K562 (cell line): ENCODE results near the gene NFATC1. TPM values are rescaled to one million over a fixed set of nuclear protein-coding genes. Genes with fewer than 3 reads are reported as not detected.

Experiments
- ETV5 ChIP-seq: sonication (generic); formaldehyde crosslinking; IDR thresholded peaks from 2 replicates; pipeline ENCODE4 v1.4.0; 2020; ENCODE audit warnings: low read depth, mild to moderate bottlenecking, missing genetic modification reagents
- FOS ChIP-seq: IDR thresholded peaks from 3 replicates; pipeline ENCODE4 v1.6.1; 2011; ENCODE audit not compliant: insufficient read length; ENCODE audit errors: extremely low read depth
- GTF2F1 ChIP-seq: IDR thresholded peaks from 2 replicates; pipeline ENCODE4 v1.6.1; 2011; ENCODE audit warnings: low read depth, low read length, improper control_type of control experiment
- MCM5 ChIP-seq: fragments of 450-650 bp; IDR thresholded peaks from 2 replicates; pipeline ENCODE4 v1.6.1; 2016; ENCODE audit warnings: low read depth
- MGA ChIP-seq: fragments of 450-650 bp; IDR thresholded peaks from 2 replicates; pipeline ENCODE4 v1.6.1; 2016; ENCODE audit warnings: mild to moderate bottlenecking, moderate library complexity
- MTA3 ChIP-seq: fragments of 450-650 bp; formaldehyde crosslinking; IDR thresholded peaks from 2 replicates; pipeline ENCODE4 v1.6.1; 2017; ENCODE audit warnings: mild to moderate bottlenecking, borderline replicate concordance
- PRPF4 ChIP-seq: fragments of 200-400 bp; formaldehyde crosslinking; IDR thresholded peaks from one replicate; pipeline ENCODE4 v1.6.1; 2017; ENCODE audit warnings: low read length, low read depth, mild to moderate bottlenecking; ENCODE audit not compliant: insufficient read depth, poor library complexity, severe bottlenecking
- RAD51 ChIP-seq: fragments of 450-650 bp; IDR thresholded peaks from 2 replicates; pipeline ENCODE4 v1.7.1; 2016; ENCODE audit warnings: low read depth, mild to moderate bottlenecking, borderline replicate concordance
- SIRT6 ChIP-seq: IDR thresholded peaks from one replicate; pipeline ENCODE4 v1.6.1; 2012; ENCODE audit warnings: low read depth, mild to moderate bottlenecking, control low read depth, inconsistent platforms, low read length, moderate library complexity
- TAF1 ChIP-seq: IDR thresholded peaks from 2 replicates; pipeline ENCODE4 v1.6.1; 2011; ENCODE audit warnings: mild to moderate bottlenecking, low read length, moderate library complexity; ENCODE audit not compliant: insufficient read depth, control insufficient read depth, severe bottlenecking; ENCODE audit errors: extremely low read depth
- THRA ChIP-seq: fragments of 450-650 bp; IDR thresholded peaks from 2 replicates; pipeline ENCODE4 v1.6.1; 2017; ENCODE audit warnings: mild to moderate bottlenecking, moderate library complexity
- ZBTB2 ChIP-seq: fragments of 450-650 bp; IDR thresholded peaks from 2 replicates; pipeline ENCODE4 v1.6.1; 2016; ENCODE audit warnings: antibody characterized with exemption
- ZNF146 ChIP-seq: IDR thresholded peaks from one replicate; pipeline ENCODE4 v1.6.1; 2018; ENCODE audit warnings: missing compliant biosample characterization; ENCODE audit not compliant: unreplicated experiment
- polyA plus RNA-seq, 8 experiments: library from polyadenylated mRNA; depleted of rRNA in 4 of 8; stranded (reverse) in 5 of 8; unstranded in 3 of 8; fragments of >200 nt; fragmentation: Nextera tagmentation in 2 of 8; fragmentation: Illumina TruSeq in 1 of 8; extraction: Ambion mirVana in 2 of 8; extraction: Trizol in 1 of 8; gene quantifications; 2 replicates each; pipeline versions ENCODE4 v1.2.1 to v1.2.3, GENCODE V29; 2011 to 2014; ENCODE audit warnings: inconsistent platforms in 1 of 8, missing spikeins in 1 of 8
- total RNA-seq, 7 experiments: library from RNA; depleted of rRNA in 6 of 7; stranded (reverse); fragments of >200 nt in 6 of 7; fragmentation: Illumina TruSeq in 2 of 7; extraction: Trizol in 2 of 7; gene quantifications; 2 replicates each; pipeline versions ENCODE4 v1.2.1 to v1.2.3, GENCODE V29; 2011 to 2021; ENCODE audit warnings: low replicate concordance in 1 of 7

The NFATC1 gene
- total and polyA plus RNA-seq, 9 of the 15 experiments (the other 6 are each of a cell fraction or from before 2014, with no cell fraction given), result 1.1 to 16.4 (median 2.5) TPM

GRCh38 chr18:79515944-79516351, 120.2 kb downstream of the NFATC1 start (continued):
- TF ChIP-seq MGA, result peak; percentile 91
- TF ChIP-seq SIRT6, result no peak
- TF ChIP-seq THRA, result no peak
- no peak for TF ChIP-seq MTA3
- no peak for TF ChIP-seq ETV5 (CRISPR knock-in tag)
- TF ChIP-seq TAF1, result no peak
- TF ChIP-seq MCM5, result no peak
- TF ChIP-seq FOS, result no peak
- TF ChIP-seq RAD51, result no peak
- no peak for TF ChIP-seq ZNF146 (CRISPR knock-in tag)
- TF ChIP-seq GTF2F1, result no peak
- TF ChIP-seq PRPF4, result no peak
- no peak for TF ChIP-seq ZBTB2
